Neuronal stem cell (in vitro differentiated cells): ENCODE measurements around the gene TCF7L2.
"Not testable (repeated sequence)": the region's sequence is repeated elsewhere in the genome, so short reads cannot be mapped to it uniquely, and the experiment has no call there.

Experiments
- DNase-seq: peaks from one replicate; pipeline ENCODE4 v3.0.0-alpha.2; 2013; ENCODE audit warnings: low spot score
- H2AFZ ChIP-seq: one replicate; pipeline ENCODE4 v1.6.1; 2013; ENCODE audit warnings: mild to moderate bottlenecking, low read length, inconsistent platforms
- H2AK5ac ChIP-seq: 2 replicates; pipeline ENCODE4 v1.6.1; 2013; ENCODE audit warnings: low read depth, mild to moderate bottlenecking, inconsistent platforms, low read length, moderate library complexity, mixed read lengths
- H2BK120ac ChIP-seq: 2 replicates; pipeline ENCODE4 v1.6.1; 2013; ENCODE audit warnings: low read depth, mild to moderate bottlenecking, inconsistent platforms, low read length, moderate library complexity, mixed read lengths
- H2BK12ac ChIP-seq: one replicate; pipeline ENCODE4 v1.6.1; 2013; ENCODE audit warnings: low read length, inconsistent platforms
- H2BK15ac ChIP-seq: 2 replicates; pipeline ENCODE4 v1.6.1; 2013; ENCODE audit warnings: mild to moderate bottlenecking, low read length, inconsistent platforms, mixed read lengths
- H2BK5ac ChIP-seq: one replicate; pipeline ENCODE4 v1.6.1; 2013; ENCODE audit warnings: inconsistent platforms, mild to moderate bottlenecking, low read length, moderate library complexity
- H3K14ac ChIP-seq: one replicate; pipeline ENCODE4 v1.6.1; 2013; ENCODE audit warnings: low read length, inconsistent platforms
- H3K18ac ChIP-seq: 2 replicates; pipeline ENCODE4 v1.6.1; 2013; ENCODE audit warnings: low read length, inconsistent platforms
- H3K23ac ChIP-seq: 2 replicates; pipeline ENCODE4 v1.6.1; 2013; ENCODE audit warnings: low read depth, mild to moderate bottlenecking, mixed read lengths, low read length, inconsistent platforms; ENCODE audit not compliant: poor library complexity
- H3K27ac ChIP-seq: replicated peaks from 3 replicates; pipeline ENCODE4 v1.5.1; 2013; ENCODE audit warnings: low read length, inconsistent platforms
- H3K27me3 ChIP-seq, 3 experiments: 2 replicates each; pipeline ENCODE4 v1.6.1; 2013; ENCODE audit warnings: low read length in 3 of 3, mild to moderate bottlenecking in 2 of 3, inconsistent platforms in 1 of 3, low read depth in 1 of 3, mixed read lengths in 1 of 3, moderate library complexity in 1 of 3; ENCODE audit not compliant: control insufficient read depth in 3 of 3, insufficient read depth in 3 of 3
- H3K36me3 ChIP-seq, 2 donors: replicated peaks in 1 of 2; 2 replicates each; pipeline ENCODE4 v1.6.1; 2013; ENCODE audit warnings: low read length in 2 of 2; ENCODE audit not compliant: control insufficient read depth in 2 of 2, insufficient read depth in 2 of 2
- H3K4ac ChIP-seq: 2 replicates; pipeline ENCODE4 v1.6.1; 2013; ENCODE audit warnings: inconsistent platforms, mild to moderate bottlenecking, low read length, moderate library complexity
- H3K4me1 ChIP-seq, 2 donors: 1 replicate in 1 of 2; 2 replicates in 1 of 2; pipeline ENCODE4 v1.6.1; 2013; ENCODE audit warnings: low read length in 2 of 2, low read depth in 1 of 2; ENCODE audit not compliant: control insufficient read depth in 2 of 2, insufficient read depth in 1 of 2
- H3K4me2 ChIP-seq: one replicate; pipeline ENCODE4 v1.6.1; 2013; ENCODE audit warnings: mild to moderate bottlenecking, low read length, inconsistent platforms; ENCODE audit not compliant: insufficient read depth, poor library complexity, severe bottlenecking
- H3K4me3 ChIP-seq, 2 donors: 2 replicates each; pipeline ENCODE4 v1.5.1; 2013; ENCODE audit warnings: low read length in 2 of 2, mild to moderate bottlenecking in 2 of 2, inconsistent platforms in 1 of 2, moderate library complexity in 1 of 2
- H3K79me1 ChIP-seq: one replicate; pipeline ENCODE4 v1.6.1; 2013; ENCODE audit warnings: low read depth, mild to moderate bottlenecking, inconsistent platforms, low read length, moderate library complexity
- H3K9ac ChIP-seq: one replicate; pipeline ENCODE4 v1.6.1; 2013; ENCODE audit warnings: mild to moderate bottlenecking, low read depth, low read length, inconsistent platforms; ENCODE audit not compliant: poor library complexity
- H3K9me3 ChIP-seq, 2 donors: replicated peaks in 1 of 2; 2 replicates each; pipeline versions ENCODE3 to v1.6.1; 2013; ENCODE audit warnings: low read length in 2 of 2, mild to moderate bottlenecking in 2 of 2, inconsistent platforms in 1 of 2, low read depth in 1 of 2, mixed read lengths in 1 of 2, moderate library complexity in 1 of 2; ENCODE audit not compliant: control insufficient read depth in 2 of 2, insufficient read depth in 1 of 2
- H4K8ac ChIP-seq: one replicate; pipeline ENCODE4 v1.6.1; 2013; ENCODE audit warnings: low read depth, mild to moderate bottlenecking, inconsistent platforms, low read length, moderate library complexity
- H4K91ac ChIP-seq: one replicate; pipeline ENCODE4 v1.6.1; 2013; ENCODE audit warnings: low read length, low read depth, mild to moderate bottlenecking, inconsistent platforms; ENCODE audit not compliant: poor library complexity
- WGBS, 2 donors: extraction: QIAGEN DNeasy Blood & Tissue Kit; methylation state at CpG; one replicate each; pipeline ENCODE4 v1.1.7; 2013; ENCODE audit warnings: missing lambda C conversion rate in 2 of 2, mixed read lengths in 1 of 2; ENCODE audit not compliant: insufficient read length in 2 of 2, insufficient replicate concordance in 1 of 2; ENCODE audit errors: extremely low coverage in 2 of 2; 5-methylcytosine and 5-hydroxymethylcytosine counted together

Gene TCF7L2

DNA sequence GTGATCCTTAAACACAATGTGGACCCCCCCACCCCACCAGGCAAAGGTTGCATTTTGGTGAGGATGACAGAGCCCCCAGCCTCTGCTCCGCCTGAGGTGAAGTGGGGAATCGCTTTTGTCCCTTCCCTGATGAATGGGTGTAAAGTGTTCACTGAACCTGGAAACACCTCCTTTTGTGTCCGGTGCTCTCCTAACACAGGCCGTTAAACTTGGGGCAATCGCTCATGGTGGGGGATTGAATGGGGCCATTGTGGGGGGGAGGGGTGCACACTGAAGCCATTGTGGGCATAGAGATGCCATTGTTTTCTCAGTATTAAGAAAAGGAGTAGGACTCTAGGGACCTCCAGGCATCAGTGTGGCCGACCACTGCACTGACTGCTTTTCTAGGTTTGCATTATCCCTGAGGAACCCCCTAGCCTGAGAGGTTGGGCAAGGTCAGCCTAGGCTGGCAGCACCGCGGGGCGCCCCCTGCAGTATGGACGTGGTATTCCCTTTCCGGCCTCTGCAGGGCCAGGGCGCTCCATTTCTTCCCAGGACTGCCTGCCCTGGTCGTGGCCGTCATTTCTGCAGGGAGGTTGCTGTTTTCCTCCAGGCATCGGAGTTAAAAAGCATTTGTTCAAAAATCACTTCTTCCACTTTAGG, 158.3 kb downstream of the TCF7L2 start:
- Histone ChIP-seq H3K4me1 (peaks cover 7 to 16% of the 10 kb centered on the region in 2 donors), H4K8ac (no peak overlapping the region), H2AFZ (no peak overlapping the region), H2BK5ac (no peak overlapping the region), H2BK15ac (no peak overlapping the region), H3K14ac (no peak overlapping the region), H3K27ac (no peak overlapping the region), H4K91ac (no peak overlapping the region), H3K79me1 (peaks cover 4% of the 10 kb centered on the region), H3K9ac (no peak overlapping the region), H2AK5ac (no peak overlapping the region), H3K4me3 (no peak overlapping the region), H3K18ac (no peak overlapping the region), H2BK120ac (no peak overlapping the region), H3K23ac (no peak overlapping the region), H2BK12ac (no peak overlapping the region), H3K27me3 (no peaks in the 10 kb centered on the region), H3K4me2 (no peak overlapping the region), H3K36me3 (peaks cover 2 to 18% of the 10 kb centered on the region in 2 donors), H3K9me3 (peaks cover 0 to 5% of the 10 kb centered on the region in 2 donors), H3K4ac (no peak overlapping the region)
- peak; percentile 63 for DNase-seq
- whole genome bisulfite sequencing, 2 donors: no CpG with 5 or more reads among the region's 15 CpGs

GRCh38 chr10:113108948-113109347, 158.9 kb downstream of the TCF7L2 start:
- Histone ChIP-seq H3K4me1 (peaks cover 7 to 12% of the 10 kb centered on the region in 2 donors), H3K79me1 (peaks cover 4% of the 10 kb centered on the region)

DNA sequence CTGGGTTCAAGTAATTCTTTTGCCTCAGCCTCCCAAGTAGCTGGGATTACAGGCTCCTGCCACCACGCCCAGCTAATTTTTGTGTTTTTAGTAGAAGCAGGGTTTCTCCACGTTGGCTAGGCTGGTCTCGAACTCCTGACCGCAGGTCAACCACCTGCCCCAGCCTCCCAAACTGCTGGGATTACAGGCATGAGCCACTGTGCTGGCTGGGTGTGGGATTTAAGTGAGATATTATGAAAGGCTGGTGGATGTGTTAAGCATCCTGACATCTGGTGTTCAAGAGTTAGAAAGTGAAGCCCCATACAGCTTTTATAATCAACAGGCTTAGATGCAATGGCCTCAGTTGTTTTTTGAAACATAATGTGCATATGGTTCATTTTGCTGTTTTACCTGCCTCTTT, 159.4 kb downstream of the TCF7L2 start:
- H3K9ac ChIP-seq, H3K18ac ChIP-seq, H3K4ac ChIP-seq, H3K4me1 ChIP-seq, H2AFZ ChIP-seq, H2BK15ac ChIP-seq, H3K23ac ChIP-seq, H3K27me3 ChIP-seq, H2BK12ac ChIP-seq, H3K79me1 ChIP-seq, H3K4me3 ChIP-seq, H3K9me3 ChIP-seq, H3K27ac ChIP-seq, DNase-seq, H2AK5ac ChIP-seq, H4K91ac ChIP-seq, H4K8ac ChIP-seq, H3K4me2 ChIP-seq, H2BK120ac ChIP-seq, H2BK5ac ChIP-seq, H3K14ac ChIP-seq: not testable (repeated sequence)
- H3K36me3 ChIP-seq: peaks cover 0 to 16% of the 10 kb centered on the region in 2 donors
- WGBS, 2 donors: no CpG with 5 or more reads among the region's 4 CpGs

More at GRCh38 chr10:113108948-113109347, 158.9 kb downstream of the TCF7L2 start:
- Histone ChIP-seq H2BK15ac (no peak overlapping the region), H2AFZ (no peak overlapping the region), H3K36me3 (peaks cover 0 to 18% of the 10 kb centered on the region in 2 donors), H3K18ac (no peak overlapping the region), H2BK5ac (no peak overlapping the region), H3K4me3 (no peak overlapping the region), H3K4ac (no peak overlapping the region), H2AK5ac (no peak overlapping the region), H3K23ac (no peak overlapping the region), H3K9me3 (peaks cover 0 to 5% of the 10 kb centered on the region in 2 donors), H2BK12ac (no peak overlapping the region), H3K4me2 (no peak overlapping the region), H3K9ac (no peak overlapping the region), H4K91ac (no peak overlapping the region), H2BK120ac (no peak overlapping the region), H3K14ac (no peak overlapping the region), H3K27me3 (no peaks in the 10 kb centered on the region), H3K27ac (no peak overlapping the region), H4K8ac (no peak overlapping the region)
- DNase-seq: no peak
- WGBS, 2 donors: no CpG with 5 or more reads among the region's 8 CpGs

DNA sequence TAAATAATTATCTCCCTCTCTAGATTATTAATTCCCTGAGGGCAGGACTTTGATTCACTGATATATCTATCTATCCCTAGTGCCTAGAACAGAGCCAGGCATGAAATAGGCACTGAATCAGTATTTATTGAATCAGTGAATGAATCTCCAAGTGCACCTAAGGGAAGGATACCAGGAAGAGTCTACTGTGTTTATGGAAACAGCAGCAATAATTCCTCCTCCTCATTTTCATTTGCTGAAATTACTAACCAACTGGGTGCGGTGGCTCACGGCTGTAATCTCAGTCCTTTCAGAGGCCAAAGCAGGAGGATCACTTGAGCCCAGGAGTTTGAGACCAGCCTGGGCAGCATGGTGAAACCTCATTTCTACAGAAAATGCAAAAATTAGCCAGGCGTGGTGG, 161.2 kb downstream of the TCF7L2 start:
- Histone ChIP-seq H2BK5ac (no peak overlapping the region), H2BK120ac (no peak overlapping the region), H3K4me3 (no peak overlapping the region), H3K23ac (no peak overlapping the region), H3K36me3 (peaks cover 0 to 4% of the 10 kb centered on the region in 2 donors), H3K27me3 (no peaks in the 10 kb centered on the region), H2BK15ac (no peak overlapping the region), H3K14ac (no peak overlapping the region), H2BK12ac (no peak overlapping the region), H4K91ac (no peak overlapping the region), H3K9me3 (peaks cover 0 to 5% of the 10 kb centered on the region in 2 donors), H2AK5ac (no peak overlapping the region), H3K4ac (no peak overlapping the region), H3K27ac (no peak overlapping the region), H3K79me1 (peaks cover 4% of the 10 kb centered on the region), H4K8ac (no peak overlapping the region), H3K18ac (no peak overlapping the region), H3K4me1 (peaks cover 7 to 10% of the 10 kb centered on the region in 2 donors), H2AFZ (no peak overlapping the region), H3K4me2 (no peak overlapping the region), H3K9ac (no peak overlapping the region)
- DNase-seq: no peak
- no CpG with 5 or more reads among the region's 3 CpGs for WGBS, 2 donors
